Nucleus accumbens (tissue), 56 donors: ENCODE results near the gene SHISA2.
"Not testable (repeated sequence)": the region's sequence is repeated elsewhere in the genome, so short reads cannot be mapped to it uniquely, and the experiment has no call there.

Experiments
- DNase-seq, 56 donors: peaks; one replicate each; lab custom pipeline; 2025; lab: John Stamatoyannopoulos, UW

SHISA2 gene

GRCh38 chr13:26051657-26052311 is at the start of gene SHISA2:
SHISA2 (minus strand) TSS chr13:26052016; CDS start chr13:26050975, 1,041 bp downstream.
- peak in 44 of 56 donors; percentile 8 to 73 (median 38) for DNase-seq

GRCh38 chr13:26095846-26096610 is 44.2 kb upstream of the SHISA2 start:
- DNase-seq, result no peak

GRCh38 chr13:26095338-26095737 is 43.5 kb upstream of the SHISA2 start:
- DNase-seq, result no peak

- DNase-seq, result not testable (repeated sequence)
Measured at GRCh38 chr13:26076821-26077220, 25.0 kb upstream of the SHISA2 start.

DNA sequence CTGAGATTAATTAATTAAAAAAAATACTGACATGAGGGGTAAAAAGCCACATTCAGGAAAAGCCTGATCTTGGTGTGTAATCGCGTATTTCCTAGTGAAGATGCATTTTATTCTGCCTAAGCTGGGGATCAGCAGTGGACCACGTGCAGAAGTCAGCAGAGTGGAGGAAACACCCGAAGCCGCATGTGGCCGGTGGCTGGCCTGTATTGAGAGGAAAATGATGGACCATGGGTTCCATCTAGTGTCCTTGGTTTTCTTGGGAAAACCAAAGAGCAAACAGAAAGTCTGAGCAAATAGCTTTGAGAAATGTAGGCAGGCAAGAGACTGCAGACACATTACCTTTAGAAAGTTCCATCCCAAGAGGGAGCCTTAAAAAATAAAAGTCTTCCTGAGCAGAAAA is 23.7 kb upstream of the SHISA2 start:
- DNase-seq, result no peak

DNA sequence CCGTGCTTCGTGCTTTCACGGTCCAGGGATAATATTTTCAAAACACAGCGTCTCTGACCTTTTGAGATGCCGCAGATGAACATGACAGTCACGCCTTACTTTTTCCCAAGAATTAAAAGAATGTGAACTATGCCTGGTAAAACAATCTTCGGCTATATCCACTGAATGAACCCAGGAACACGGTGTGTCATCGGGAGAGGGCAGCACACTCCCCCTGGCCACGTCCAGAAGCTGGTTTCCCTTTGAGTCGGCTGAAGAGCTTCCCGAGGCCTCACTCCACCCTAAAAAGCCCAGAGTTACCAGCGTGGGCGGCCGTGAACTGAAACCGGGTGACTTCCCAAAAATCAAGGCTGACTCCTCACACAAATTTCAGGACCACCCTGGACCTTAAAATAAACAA is 22.9 kb upstream of the SHISA2 start:
- no peak for DNase-seq

DNA sequence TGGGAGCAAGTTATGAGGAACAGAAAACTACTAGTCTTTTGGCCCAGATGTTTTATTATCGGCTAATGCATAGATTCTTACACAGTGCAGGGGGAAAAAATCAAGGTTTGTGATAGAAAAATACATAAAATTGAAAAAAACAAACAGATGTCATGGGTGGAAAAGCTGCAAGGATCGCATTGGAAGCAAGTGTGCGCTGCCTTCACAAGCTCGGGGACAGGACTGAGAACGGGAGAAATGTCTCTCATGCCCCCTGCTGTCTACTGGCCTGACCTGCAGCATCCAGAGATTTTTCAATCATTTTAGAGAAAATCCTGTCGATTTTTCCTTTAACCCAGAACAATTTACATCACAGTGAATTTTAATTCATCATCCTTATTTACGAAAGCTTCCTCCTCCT is 20.5 kb upstream of the SHISA2 start:
- DNase-seq, result not testable (repeated sequence)

GRCh38 chr13:26071691-26072090 is 19.9 kb upstream of the SHISA2 start:
- DNase-seq, result no peak

DNA sequence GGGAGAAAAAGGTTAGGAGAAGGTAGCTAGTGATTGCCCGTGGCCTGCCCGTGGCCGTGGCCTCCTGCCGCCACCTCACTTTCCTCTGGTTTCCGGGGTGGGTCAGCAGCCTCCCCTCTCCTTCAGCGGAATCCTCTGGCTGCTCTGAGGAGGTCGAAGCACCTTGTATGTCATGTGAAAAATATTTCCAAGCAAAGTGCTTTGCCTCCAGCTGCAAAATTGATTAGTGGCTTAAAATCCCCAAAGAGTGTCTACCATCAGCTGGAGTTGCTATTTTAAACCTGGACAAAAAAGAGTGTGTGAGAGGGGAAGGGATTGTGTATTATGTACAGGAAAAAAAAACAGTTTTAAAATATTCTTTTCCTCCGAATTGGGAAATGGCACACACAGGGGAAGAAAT is 17.8 kb upstream of the SHISA2 start:
- not testable (repeated sequence) for DNase-seq

GRCh38 chr13:26068372-26068771 is 16.6 kb upstream of the SHISA2 start:
- DNase-seq, result not testable (repeated sequence)

DNA sequence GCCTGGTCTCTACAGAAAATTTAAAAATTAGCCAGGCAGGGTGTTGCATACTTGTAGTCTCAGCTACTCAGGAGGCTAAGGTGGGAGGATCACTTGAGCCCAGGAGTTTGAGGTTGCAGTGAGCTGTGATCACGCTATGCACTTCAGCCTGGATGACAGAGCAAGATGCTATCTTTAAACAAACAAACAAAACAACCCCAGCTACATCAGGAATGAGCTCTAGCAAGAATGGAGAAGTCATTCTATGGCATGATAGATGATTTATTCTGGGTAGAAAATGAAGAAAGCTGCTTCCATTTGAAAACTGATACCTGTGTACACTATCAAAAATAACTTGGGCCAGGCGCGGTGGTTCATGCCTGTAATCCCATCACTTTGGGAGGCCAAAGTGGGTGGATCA is 15.8 kb upstream of the SHISA2 start:
- no peak for DNase-seq

DNA sequence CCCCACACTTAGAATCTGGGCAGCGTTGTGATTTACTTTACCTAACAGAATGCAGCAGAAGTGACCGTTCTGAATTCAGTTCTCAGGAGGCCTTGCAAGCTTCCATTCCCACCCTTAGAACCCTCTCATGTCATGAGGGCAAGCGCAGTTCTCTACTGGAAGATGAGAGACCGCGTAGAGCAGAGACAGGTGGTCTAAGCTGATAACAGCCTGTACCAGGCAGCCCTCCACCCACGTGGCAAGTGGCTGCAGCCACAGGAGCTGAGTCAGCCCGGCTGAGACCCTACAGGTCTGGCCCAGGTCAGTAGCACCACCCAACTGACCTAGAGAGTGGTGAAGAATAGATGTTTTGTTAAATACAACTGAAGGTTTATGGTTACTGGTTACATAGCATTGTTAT is 14.7 kb upstream of the SHISA2 start:
- DNase-seq, result not testable (repeated sequence)

GRCh38 chr13:26062853-26063444 is 11.1 kb upstream of the SHISA2 start:
- peak in 36 of 56 donors; percentile 2 to 80 (median 35) for DNase-seq

GRCh38 chr13:26061947-26062346 is 10.1 kb upstream of the SHISA2 start:
- DNase-seq, result no peak

- no peak for DNase-seq
Measured at GRCh38 chr13:26061256-26061655, 9.4 kb upstream of the SHISA2 start.

DNA sequence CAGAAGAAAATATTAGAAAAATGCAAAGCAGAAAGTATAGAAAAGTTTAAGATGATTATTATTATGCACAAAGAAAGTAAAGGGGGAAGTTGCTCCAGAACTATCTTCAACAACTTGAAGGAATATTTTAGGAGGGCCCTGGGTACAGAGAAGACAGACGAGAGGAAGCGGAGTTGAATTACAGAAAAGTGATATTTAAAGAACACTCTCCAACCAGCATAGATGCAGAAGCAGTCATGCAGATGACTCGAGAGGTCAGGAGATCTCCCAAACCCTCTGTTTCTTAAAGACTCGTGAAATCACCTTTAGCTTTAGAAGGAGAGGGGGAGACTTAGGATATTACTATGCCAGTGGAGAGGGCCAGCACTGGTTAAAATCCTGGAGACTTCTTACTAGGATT is 8.5 kb upstream of the SHISA2 start:
- no peak for DNase-seq

- no peak for DNase-seq
Measured at GRCh38 chr13:26058704-26059103, 6.9 kb upstream of the SHISA2 start.

DNA sequence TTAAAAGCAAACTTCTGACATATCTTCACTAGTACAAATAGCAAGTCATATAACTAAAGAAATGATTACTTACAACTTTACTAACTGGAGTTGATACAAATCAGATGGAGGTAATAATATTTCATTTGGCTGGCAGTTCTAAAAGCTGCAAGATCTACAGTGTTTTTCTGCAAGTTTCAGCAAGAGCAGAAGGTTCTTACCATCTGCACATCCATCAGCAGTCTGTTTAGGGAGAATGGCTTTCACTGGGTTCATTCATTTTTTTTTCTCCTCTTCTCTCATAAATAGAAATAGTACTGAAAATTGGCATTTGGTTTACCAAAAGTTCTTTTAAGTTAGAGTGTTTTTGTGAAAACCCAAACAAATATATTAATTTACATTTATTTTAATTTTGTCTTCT is 3.1 kb upstream of the SHISA2 start:
- no peak for DNase-seq

- DNase-seq, result no peak
Measured at GRCh38 chr13:26053418-26053980, 1.7 kb upstream of the SHISA2 start.

DNA sequence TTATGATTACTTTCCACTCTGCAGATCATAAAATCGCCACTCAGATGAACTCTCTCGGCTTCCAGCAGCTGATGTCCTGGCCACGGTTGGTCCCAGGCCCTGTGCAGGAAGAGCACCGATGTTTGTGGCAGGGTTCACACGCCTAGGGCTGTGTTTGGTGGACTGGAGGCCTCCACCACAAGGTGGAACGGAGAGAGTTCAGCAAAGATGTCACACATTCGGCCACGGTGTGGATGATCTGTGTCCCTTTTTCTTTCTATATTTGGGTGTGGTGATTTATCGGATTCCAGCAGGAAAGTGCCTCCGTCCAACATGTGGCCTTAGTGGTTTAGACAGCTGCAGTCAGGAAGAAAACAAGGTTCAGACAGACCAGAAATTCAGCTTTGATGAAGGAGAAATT is 521 bp upstream of the SHISA2 start:
- peak in 1 of 56 donors; percentile 44 for DNase-seq

DNA sequence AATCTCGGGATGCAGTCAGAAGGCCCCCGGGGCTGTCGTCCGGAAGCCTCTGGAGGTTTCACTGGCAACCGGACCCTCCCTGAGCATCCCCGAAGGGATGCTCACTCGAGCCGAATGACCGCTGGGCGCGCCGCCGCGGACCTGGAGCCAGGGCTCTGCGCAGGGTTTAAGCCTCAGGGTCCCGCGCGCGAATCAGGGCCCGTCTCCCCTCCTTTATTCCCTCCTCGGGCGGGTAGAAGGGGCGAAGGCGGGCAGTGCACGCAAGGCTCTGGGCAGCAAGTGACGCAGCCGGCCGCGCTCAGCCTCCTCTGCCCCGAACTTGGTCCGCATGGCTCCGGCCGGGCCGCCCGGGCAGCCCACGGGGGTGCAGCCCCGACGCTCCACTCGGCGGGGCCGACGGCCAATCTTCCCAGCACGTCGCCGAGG is 572 bp downstream of the SHISA2 start:
- peak in 15 of 56 donors; percentile 25 to 70 (median 45) for DNase-seq
